GM18870 (cell line): ENCODE measurements around the gene ATAD3C.

Source experiments
- ATAC-seq: cut with Tn5 transposase; IDR thresholded peaks from one replicate; pipeline ENCODE4 v1.9.1; 2021; ENCODE audit warnings: moderate library complexity; ENCODE audit not compliant: unreplicated experiment

Gene ATAD3C

GRCh38 chr1:1430114-1430982 lies 19.1 kb upstream of the ATAD3C start:
- ATAC-seq, result no peak

GRCh38 chr1:1430992-1431844 lies 18.3 kb upstream of the ATAD3C start:
- ATAC-seq, result no peak

GRCh38 chr1:1431845-1432273 lies 17.6 kb upstream of the ATAD3C start:
- no peak for ATAC-seq

GRCh38 chr1:1432274-1432950 lies 17.1 kb upstream of the ATAD3C start:
- ATAC-seq, result no peak

GRCh38 chr1:1432951-1433803 lies 16.3 kb upstream of the ATAD3C start:
- no peak for ATAC-seq

GRCh38 chr1:1433804-1434130 lies 15.7 kb upstream of the ATAD3C start:
- ATAC-seq, result no peak

GRCh38 chr1:1434131-1434823 lies 15.2 kb upstream of the ATAD3C start:
- no peak for ATAC-seq

- no peak for ATAC-seq
Measured at GRCh38 chr1:1434824-1435105, 14.7 kb upstream of the ATAD3C start.

GRCh38 chr1:1435106-1435903 lies 14.2 kb upstream of the ATAD3C start, which contains the start of gene VWA1:
VWA1 (plus strand) TSS chr1:1435690; CDS start chr1:1435749, 59 bp downstream.
- no peak for ATAC-seq

- no peak for ATAC-seq
Measured at GRCh38 chr1:1435911-1436629, 13.4 kb upstream of the ATAD3C start.

- no peak for ATAC-seq
Measured at GRCh38 chr1:1436630-1437032, 12.9 kb upstream of the ATAD3C start.

GRCh38 chr1:1437033-1437903 lies 12.2 kb upstream of the ATAD3C start:
- ATAC-seq, result no peak

GRCh38 chr1:1437904-1438376 lies 11.5 kb upstream of the ATAD3C start:
- no peak for ATAC-seq

- ATAC-seq, result no peak
Measured at GRCh38 chr1:1438531-1439381, 10.7 kb upstream of the ATAD3C start.

GRCh38 chr1:1439546-1440261 lies 9.8 kb upstream of the ATAD3C start:
- ATAC-seq, result no peak
